ENCODE data around the gene LASP1. TPM values are rescaled to one million over a fixed set of nuclear protein-coding genes. Genes with fewer than 3 reads are reported as not detected.
A peak's percentile ranks its signal among the peaks of the same experiment; 100 is the strongest.

The LASP1 gene
- total RNA-seq, 4 donors from 2014 or later: 69.3 to 77.5 (median 71.1) TPM

DNA sequence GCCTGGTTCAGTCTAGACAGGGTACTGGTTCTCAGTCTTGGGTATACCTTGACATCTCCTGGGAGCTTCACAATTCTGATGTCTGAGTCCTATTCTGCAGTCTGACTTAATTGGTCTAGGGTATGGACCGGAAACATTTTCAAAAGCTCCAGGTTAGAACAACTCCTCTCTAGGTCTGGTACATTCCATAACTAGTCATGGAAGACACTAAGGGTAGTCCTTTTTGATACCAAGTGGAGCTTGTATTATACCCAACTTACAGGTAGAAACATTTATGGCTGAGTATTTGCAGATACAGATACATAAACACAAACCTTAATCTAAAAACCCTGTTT is 21.3 kb upstream of the LASP1 start:
- no peak overlapping the region for H3K4me3 ChIP-seq (replicated peaks in 1 of 3)
- WGBS, 2 donors: 96 to 100% methylated on average over 1 of the region's 1 CpG
- H3K4me1 ChIP-seq: peaks cover 17 to 19% of the 10 kb centered on the region in 2 donors
- intact Hi-C loops (cut with DNase I): no loop called here
- H3K9me3 ChIP-seq: no peaks in the 10 kb centered on the region
- no peak for DNase-seq
- H3K27me3 ChIP-seq: no peaks in the 10 kb centered on the region
- peaks cover 10 to 46% of the 10 kb centered on the region in 2 donors for H3K36me3 ChIP-seq
- H3K27ac ChIP-seq: no peak overlapping the region
- no peak for TF ChIP-seq POLR2A (IDR thresholded peaks at IDR 0.05)
- TF ChIP-seq, protein P1, sequence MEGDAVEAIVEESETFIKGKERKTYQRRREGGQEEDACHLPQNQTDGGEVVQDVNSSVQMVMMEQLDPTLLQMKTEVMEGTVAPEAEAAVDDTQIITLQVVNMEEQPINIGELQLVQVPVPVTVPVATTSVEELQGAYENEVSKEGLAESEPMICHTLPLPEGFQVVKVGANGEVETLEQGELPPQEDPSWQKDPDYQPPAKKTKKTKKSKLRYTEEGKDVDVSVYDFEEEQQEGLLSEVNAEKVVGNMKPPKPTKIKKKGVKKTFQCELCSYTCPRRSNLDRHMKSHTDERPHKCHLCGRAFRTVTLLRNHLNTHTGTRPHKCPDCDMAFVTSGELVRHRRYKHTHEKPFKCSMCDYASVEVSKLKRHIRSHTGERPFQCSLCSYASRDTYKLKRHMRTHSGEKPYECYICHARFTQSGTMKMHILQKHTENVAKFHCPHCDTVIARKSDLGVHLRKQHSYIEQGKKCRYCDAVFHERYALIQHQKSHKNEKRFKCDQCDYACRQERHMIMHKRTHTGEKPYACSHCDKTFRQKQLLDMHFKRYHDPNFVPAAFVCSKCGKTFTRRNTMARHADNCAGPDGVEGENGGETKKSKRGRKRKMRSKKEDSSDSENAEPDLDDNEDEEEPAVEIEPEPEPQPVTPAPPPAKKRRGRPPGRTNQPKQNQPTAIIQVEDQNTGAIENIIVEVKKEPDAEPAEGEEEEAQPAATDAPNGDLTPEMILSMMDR (IDR thresholded peaks at IDR 0.05): no peak

DNA sequence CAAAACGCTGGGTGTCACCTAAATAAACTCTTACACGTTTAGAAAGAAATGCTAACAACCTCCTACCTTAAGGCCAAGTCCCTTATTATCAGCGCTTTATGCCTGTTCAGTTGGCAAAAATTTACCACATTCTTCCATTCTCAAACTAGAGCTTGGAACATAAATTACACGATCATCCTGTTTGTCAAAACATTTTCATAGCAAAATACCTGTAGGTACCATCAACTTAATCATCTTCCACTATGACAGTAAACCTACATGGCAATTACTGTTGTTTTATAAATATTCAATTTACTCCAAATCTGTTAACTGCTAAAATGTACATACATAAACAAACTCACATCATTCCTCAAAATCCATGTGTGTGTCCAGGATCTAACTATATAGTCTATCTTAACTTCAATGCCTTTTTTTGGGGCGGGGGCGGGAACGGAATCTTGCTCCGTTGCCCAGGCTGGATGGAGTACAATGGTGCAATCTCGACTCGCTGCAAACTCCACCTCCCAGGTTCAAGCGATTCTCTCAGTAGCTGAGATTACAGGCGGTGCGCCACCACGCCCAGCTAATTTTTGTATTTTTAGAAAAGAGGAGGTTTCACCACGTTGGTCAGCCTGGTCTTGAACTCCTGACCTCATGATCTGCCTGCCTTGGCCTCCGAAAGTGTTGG is 20.8 kb upstream of the LASP1 start:
- TF ChIP-seq POLR2A (IDR thresholded peaks at IDR 0.05): no peak
- TF ChIP-seq, protein P1 (IDR thresholded peaks at IDR 0.05): no peak
- Histone ChIP-seq H3K9me3 (no peaks in the 10 kb centered on the region), H3K27me3 (no peaks in the 10 kb centered on the region), H3K4me1 (peaks cover 19 to 20% of the 10 kb centered on the region in 2 donors), H3K4me3 (replicated peaks in 1 of 3) (no peak overlapping the region), H3K36me3 (peaks cover 10 to 46% of the 10 kb centered on the region in 2 donors), H3K27ac (no peak overlapping the region)
- WGBS, 2 donors: 85 to 87% methylated on average over 16 of the region's 16 CpGs
- no peak for DNase-seq
- intact Hi-C loops (cut with DNase I): no loop called here

DNA sequence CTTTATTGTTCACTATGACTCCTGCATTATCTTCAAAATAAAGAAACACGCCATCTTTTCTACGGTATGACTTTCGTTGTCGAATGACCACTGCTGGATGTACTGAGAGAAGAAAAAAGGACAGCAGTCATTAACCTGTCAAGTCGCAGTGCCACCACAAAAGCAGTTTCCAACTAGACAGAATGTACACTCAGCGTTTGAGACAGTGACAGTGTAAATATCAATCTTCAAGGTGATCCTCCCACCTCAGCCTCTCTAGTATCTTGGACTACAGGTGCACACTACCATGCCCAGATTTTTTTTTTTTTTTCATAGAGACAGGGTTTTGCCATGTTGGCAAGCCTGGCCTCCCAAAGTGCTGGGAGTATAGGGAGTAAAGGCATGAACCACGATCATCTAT is 19.5 kb upstream of the LASP1 start:
- peaks cover 10 to 46% of the 10 kb centered on the region in 2 donors for H3K36me3 ChIP-seq
- no peaks in the 10 kb centered on the region for H3K9me3 ChIP-seq
- WGBS, 2 donors: 80 to 84% methylated on average over 7 of the region's 7 CpGs
- no peaks in the 10 kb centered on the region for H3K27me3 ChIP-seq
- TF ChIP-seq, protein P1 (IDR thresholded peaks at IDR 0.05): no peak
- TF ChIP-seq POLR2A (IDR thresholded peaks at IDR 0.05): no peak
- no peak overlapping the region for H3K4me3 ChIP-seq (replicated peaks in 1 of 3)
- intact Hi-C loops (cut with DNase I): no loop called here
- no peak overlapping the region for H3K27ac ChIP-seq
- H3K4me1 ChIP-seq: peaks cover 22 to 24% of the 10 kb centered on the region in 2 donors
- DNase-seq: no peak

DNA sequence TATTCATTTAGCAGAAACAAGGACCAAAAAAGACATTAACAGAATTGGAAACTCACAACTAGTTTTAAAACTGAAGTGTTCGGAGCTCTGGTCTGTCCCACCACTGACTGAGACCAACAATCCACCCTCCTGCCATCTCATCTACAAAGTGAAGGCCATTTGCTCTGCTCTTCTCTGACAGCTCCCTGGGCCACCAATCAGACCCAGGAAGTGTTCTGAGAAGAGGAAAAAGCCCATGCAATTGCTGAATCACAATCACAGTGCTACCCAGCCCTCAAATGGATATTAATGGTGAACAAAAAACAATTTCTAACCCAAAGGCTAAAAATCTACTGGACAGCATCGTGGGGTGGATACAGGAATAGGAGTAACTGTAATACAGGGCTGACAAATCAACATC is 18.4 kb upstream of the LASP1 start:
- Histone ChIP-seq H3K27ac (peak overlapping the region in 2 of 3 donors; percentile 6 to 22), H3K4me1 (peaks cover 22 to 24% of the 10 kb centered on the region in 2 donors), H3K4me3 (replicated peaks in 1 of 3) (no peak overlapping the region), H3K9me3 (no peaks in the 10 kb centered on the region), H3K27me3 (no peaks in the 10 kb centered on the region), H3K36me3 (peaks cover 10 to 46% of the 10 kb centered on the region in 2 donors)
- WGBS, 2 donors: 49 to 52% methylated on average over 2 of the region's 2 CpGs
- TF ChIP-seq, protein P1 (IDR thresholded peaks at IDR 0.05): no peak
- no peak for TF ChIP-seq POLR2A (IDR thresholded peaks at IDR 0.05)
- intact Hi-C loops (cut with DNase I): no loop called here
- no peak for DNase-seq

DNA sequence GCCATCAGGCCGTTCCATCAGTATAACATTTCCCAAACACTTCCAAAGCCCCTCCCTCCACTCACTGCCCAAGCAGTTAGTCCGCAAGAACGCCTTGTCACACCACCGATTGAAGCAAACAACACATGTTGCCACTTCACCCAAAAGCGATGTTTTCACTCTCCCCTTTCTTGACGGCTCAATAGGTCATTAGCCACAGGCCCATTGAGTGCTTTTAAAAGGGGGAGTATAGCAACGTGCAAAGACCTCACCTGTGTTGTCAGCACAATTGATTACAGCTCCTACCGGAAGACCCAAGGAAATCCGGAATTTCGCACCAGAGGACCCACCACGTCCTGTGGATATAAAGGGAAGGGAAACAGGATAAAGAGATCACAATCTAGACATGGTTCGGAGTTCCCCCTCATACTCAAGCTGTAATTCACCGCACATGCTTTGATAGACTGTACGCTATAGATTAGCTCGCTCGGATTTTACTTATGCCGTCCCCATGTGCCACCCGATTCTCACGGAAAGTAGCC is 17.0 kb upstream of the LASP1 start:
- H3K4me3 ChIP-seq (replicated peaks in 1 of 3): peak overlapping the region; percentile 12 to 51 (median 35)
- H3K27ac ChIP-seq: peak overlapping the region; percentile 84 to 91 (median 85)
- peaks cover 22 to 24% of the 10 kb centered on the region in 2 donors for H3K4me1 ChIP-seq
- WGBS, 2 donors: 2 to 3% methylated on average over 19 of the region's 19 CpGs
- no peak for DNase-seq
- peaks cover 10 to 34% of the 10 kb centered on the region in 2 donors for H3K36me3 ChIP-seq
- no peaks in the 10 kb centered on the region for H3K27me3 ChIP-seq
- TF ChIP-seq, protein P1 (IDR thresholded peaks at IDR 0.05): no peak
- TF ChIP-seq POLR2A (IDR thresholded peaks at IDR 0.05): no peak
- intact Hi-C loops (cut with DNase I): loop anchor here (2.0 kb wide), 1 partner anchor 26 kb away; no protein-coding TSS in a partner anchor
- no peaks in the 10 kb centered on the region for H3K9me3 ChIP-seq

Measured in thyroid gland (tissue), 4 donors.